B cell (primary cell): Measurements from ENCODE around the gene TMC8.

Experiments
- CTCF ChIP-seq: fragments of 200-600 bp; IDR thresholded peaks from one replicate; pipeline ENCODE4 v1.8.0; 2022; ENCODE audit warnings: antibody characterized with exemption, mild to moderate bottlenecking
- EZH2 ChIP-seq: IDR thresholded peaks from 2 replicates; pipeline ENCODE4 v1.6.1; 2012; ENCODE audit warnings: borderline replicate concordance, low read depth, mild to moderate bottlenecking, moderate library complexity, low read length; ENCODE audit not compliant: insufficient read depth, poor library complexity, severe bottlenecking

DNA sequence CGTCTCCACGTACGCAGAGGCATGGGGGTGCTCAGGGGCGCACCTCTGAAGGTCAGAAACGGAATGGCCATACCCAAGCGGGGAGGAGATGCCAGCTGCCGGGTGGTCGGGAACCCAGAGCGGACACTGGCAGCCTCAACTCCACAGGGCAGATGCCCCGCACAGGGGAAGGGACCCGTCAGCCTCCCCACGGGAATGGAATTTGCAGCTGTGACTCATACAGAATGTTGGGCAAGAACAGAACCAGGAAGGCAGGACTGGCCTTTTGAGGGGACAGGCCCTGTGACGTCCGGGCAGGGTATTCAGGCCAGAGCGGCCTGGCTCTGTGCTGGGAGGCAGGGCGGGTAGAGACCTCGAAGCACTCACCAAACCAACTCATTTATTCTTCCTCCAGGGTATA is 48.8 kb downstream of the TMC8 start:
- TF ChIP-seq CTCF (no peak), EZH2 (no peak)
